GM18502 (cell line): ENCODE results near the gene PLSCR2.
"Not testable (repeated sequence)": the region's sequence is repeated elsewhere in the genome, so short reads cannot be mapped to it uniquely, and the experiment has no call there.

ENCODE experiments used
- ATAC-seq: cut with Tn5 transposase; IDR thresholded peaks from one replicate; pipeline ENCODE4 v1.9.1; 2021; ENCODE audit warnings: mild to moderate bottlenecking; ENCODE audit not compliant: unreplicated experiment, poor library complexity

The PLSCR2 gene

GRCh38 chr3:146425341-146425740, 44.0 kb downstream of the PLSCR2 start:
- no peak for ATAC-seq

DNA sequence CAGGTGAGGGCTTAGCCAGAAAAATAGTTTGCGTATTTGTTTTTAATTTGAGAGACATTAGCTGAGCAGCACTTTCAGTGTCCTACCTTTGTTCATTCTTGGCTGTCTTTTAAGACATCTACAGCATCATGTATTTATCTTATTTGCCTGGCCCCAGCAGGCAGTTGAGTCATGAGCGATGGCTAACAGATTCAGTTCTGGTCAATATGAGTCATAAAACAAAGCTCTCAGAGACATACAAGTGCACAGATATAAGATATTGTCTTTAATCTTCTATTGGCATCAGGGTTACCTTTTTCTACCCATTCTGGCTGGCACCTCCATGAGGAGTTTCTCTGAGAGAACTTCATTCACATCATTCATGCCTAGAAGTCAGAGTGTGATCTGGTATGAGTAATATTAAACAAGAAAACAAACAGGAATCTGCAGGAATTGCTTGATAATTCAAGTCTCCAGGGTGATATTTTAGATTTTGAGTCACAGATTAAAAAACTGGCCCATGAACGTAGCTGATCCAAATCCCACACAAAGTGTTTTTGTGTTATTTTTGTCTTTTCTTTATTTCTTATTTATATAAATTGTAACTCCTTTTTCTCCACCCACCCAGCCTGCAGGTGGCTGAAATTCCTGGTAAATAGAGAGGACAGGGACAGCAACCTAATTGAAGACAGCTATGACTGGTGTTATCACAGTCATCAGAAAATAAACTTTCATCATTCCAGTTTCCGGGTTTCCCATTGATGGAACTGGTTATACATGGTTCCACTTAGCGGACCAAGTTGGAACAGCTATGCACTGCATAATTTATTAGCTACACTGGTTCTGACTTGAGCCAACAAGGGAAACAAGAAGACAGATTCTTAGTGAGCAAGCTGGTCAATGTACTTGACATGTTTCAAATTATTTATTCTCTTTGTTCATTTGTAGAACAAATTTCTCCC, 47.3 kb downstream of the PLSCR2 start:
- ATAC-seq = no peak

DNA sequence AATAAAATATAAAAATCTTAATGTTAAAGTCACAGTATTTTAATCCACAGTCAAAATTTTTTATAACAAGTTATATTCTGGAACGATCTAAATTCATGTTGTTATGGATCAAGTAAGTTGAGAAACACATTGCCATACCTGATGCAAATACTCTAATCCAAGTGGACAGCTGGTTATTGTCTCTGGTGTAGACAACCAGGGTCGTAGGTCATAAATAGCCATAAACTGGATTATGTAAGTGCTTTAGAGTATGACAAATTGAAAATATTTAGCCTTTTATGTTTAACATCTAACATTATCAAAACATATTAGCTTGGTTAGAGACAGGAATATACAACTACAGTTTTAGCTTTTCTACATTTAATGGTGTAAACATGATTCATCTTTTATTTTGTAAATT, 53.0 kb downstream of the PLSCR2 start:
- ATAC-seq = no peak

- ATAC-seq = no peak
Measured at GRCh38 chr3:146414010-146414409, 55.4 kb downstream of the PLSCR2 start.

DNA sequence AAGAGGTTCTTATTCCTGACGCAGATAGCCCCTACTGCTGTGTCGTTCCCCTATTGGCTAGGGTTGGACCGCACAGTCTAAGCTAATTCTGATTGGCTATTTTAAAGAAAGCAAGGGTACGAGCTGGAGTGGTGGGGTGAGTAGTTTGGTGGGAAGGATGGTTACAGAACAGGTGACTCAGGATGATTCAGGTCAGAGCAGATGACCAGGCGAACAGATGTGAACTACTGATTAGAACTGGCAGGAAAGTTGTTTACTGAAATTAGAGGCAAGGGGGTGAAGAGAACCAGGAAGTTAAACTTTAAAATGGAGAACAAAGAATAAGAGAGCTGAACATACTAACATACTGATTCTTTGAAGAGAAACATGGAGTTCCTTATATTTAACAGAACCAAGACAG, 56.6 kb downstream of the PLSCR2 start:
- not testable (repeated sequence) for ATAC-seq

DNA sequence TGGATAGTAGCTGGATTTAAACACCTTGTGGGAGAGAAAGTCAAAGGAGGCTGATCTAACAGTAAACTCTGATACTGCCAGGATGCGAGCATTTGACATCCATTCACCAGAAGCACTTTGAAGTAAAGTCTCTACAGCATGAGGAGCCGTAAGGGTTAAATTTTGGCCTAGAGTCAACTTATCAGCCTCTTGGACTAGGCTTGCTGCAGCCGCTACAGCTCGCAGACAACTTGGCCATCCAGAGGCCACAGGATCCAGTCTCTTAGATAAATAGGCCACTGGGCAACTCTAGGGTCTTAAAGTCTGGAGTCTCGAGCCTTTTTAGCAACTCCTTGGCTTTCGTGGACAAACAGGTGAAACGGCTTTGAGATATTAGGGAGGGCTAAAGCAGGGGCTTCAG, 61.4 kb downstream of the PLSCR2 start:
- no peak for ATAC-seq

DNA sequence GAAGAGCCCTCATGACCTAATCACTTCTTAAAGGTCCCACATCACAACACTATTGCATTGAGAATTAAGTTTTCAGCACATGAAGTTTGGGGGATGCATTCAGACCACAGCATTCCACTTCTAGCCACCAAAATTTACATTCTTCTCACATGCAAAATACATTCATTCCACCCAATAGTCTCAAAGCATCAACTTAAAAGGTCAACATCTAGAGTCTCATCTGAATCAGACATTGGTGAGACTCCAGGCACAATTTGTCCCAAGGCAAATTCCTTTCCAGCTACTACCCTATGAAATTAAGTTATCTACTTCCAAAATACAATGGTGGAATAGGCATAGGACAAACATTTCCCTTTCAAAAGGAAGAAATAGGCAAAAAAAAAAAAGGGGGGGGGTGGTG, 64.9 kb downstream of the PLSCR2 start:
- ATAC-seq = no peak

- ATAC-seq = no peak
Measured at GRCh38 chr3:146403792-146404191, 65.6 kb downstream of the PLSCR2 start.

- ATAC-seq = no peak
Measured at GRCh38 chr3:146396792-146397191, 72.6 kb downstream of the PLSCR2 start.

DNA sequence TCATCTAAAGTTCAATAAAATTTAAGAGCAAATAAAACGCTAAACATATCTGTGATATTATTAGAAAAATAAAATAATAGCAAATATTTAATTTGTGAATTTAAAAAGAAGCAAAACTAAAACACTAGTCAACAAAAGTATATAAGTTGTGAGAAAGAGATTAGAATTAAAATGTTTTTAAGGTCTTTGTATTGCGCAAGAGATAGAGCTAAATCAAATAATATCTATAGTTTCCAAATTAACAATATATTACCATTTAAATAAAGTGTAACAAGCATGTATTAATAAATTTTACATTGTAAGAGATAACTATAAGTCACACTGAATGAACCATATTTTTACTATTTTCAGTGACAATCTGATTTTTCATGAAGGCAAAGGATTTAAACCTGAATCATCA, 74.2 kb downstream of the PLSCR2 start:
- ATAC-seq = no peak

- ATAC-seq = no peak
Measured at GRCh38 chr3:146390957-146391356, 78.4 kb downstream of the PLSCR2 start.

DNA sequence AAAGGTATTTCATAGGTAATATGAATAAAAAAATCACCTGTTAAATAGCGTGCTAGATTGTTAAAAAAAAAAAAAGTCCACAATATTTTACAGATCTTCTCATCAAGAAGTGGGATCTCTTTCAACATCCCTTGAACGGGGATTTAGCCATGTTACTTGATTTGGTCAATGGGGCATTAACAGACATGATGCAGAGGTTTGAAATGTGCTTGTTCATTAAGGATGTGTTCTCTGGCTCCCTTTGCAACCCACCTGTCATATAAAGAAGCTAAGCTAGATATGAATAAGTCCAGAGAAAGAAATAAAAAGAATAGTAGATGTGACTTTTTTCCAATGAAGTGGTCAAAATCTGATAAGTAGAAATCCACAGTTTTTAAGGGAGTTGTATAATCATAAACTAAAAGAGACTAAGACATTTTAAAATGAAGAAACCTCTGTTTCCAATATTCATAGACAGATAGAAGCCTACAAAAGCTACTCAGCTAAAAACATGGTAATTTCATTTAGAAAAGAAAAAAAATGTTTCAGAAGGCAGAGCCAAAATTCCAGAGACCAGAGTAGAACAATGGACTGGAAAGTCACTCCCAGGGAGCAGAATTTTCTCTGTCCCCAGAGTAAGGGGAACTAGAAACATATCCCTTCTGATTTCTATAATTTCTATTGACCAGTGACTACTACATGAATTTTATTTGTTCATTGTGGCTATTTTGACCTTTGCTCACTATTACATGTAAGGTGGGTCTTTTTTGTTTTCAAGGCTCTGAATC, 79.2 kb downstream of the PLSCR2 start:
- ATAC-seq = no peak

- ATAC-seq = no peak
Measured at GRCh38 chr3:146387566-146387965, 81.8 kb downstream of the PLSCR2 start.

DNA sequence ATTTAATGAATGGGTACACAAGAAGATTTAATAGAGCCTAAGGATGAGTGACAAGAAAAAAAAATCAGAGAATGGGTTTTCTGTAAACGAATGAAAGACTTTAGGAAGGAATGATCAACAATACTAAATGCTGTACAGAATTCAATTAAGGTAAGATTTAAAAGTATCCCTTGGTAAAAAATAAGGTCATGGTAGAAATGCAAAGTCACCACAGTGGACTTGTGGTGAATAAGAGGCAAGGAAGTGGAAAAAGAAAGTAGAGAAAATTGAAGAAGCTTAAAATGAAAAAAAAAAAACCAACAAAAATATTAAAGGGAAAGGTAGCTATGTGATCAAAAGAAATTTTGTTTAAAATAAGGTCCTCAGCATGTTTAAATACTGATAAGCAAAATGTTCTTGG, 82.4 kb downstream of the PLSCR2 start:
- ATAC-seq = no peak

GRCh38 chr3:146384786-146385185, 84.6 kb downstream of the PLSCR2 start:
- ATAC-seq = no peak
